HG03558 (cell line): ENCODE data around the gene ACBD5.

Experiments
- ATAC-seq: cut with Tn5 transposase; IDR thresholded peaks from one replicate; pipeline ENCODE4 v1.9.1; 2021; ENCODE audit warnings: moderate number of reproducible peaks; ENCODE audit not compliant: unreplicated experiment; ENCODE audit errors: extremely low read depth

The ACBD5 gene

GRCh38 chr10:27155066-27155754, 85.4 kb downstream of the ACBD5 start, which contains the start of gene MASTL:
Gene MASTL (plus strand): TSS chr10:27155352. CDS start chr10:27155427, 75 bp downstream.
- ATAC-seq = peak; percentile 71

GRCh38 chr10:27153845-27154193, 86.8 kb downstream of the ACBD5 start:
- ATAC-seq = no peak

GRCh38 chr10:27153329-27153728, 87.3 kb downstream of the ACBD5 start:
- no peak for ATAC-seq

GRCh38 chr10:27152687-27153086, 87.9 kb downstream of the ACBD5 start:
- ATAC-seq = no peak

GRCh38 chr10:27150261-27150660, 90.3 kb downstream of the ACBD5 start:
- ATAC-seq = no peak

- no peak for ATAC-seq
These were observed 92.9 kb downstream of the ACBD5 start for GRCh38 chr10:27147701-27148100.

- no peak for ATAC-seq
These were observed 94.7 kb downstream of the ACBD5 start for GRCh38 chr10:27145937-27146336.
